ENCODE data around the gene RSL24D1. TPM values are rescaled to one million over a fixed set of nuclear protein-coding genes. Genes with fewer than 3 reads are reported as not detected.

Gene RSL24D1
- 111 and 112 TPM in 2 replicates for total RNA-seq (2021)
- long read RNA-seq, transcript RSL24D1-201 (6 exons, 2,015 nt): major isoform, 837 of 849 reads
- long read RNA-seq, partial matches to known transcripts: 0 of 849 reads
- long read RNA-seq, other reads (novel, unspliced or antisense): 12 of 849 reads

DNA sequence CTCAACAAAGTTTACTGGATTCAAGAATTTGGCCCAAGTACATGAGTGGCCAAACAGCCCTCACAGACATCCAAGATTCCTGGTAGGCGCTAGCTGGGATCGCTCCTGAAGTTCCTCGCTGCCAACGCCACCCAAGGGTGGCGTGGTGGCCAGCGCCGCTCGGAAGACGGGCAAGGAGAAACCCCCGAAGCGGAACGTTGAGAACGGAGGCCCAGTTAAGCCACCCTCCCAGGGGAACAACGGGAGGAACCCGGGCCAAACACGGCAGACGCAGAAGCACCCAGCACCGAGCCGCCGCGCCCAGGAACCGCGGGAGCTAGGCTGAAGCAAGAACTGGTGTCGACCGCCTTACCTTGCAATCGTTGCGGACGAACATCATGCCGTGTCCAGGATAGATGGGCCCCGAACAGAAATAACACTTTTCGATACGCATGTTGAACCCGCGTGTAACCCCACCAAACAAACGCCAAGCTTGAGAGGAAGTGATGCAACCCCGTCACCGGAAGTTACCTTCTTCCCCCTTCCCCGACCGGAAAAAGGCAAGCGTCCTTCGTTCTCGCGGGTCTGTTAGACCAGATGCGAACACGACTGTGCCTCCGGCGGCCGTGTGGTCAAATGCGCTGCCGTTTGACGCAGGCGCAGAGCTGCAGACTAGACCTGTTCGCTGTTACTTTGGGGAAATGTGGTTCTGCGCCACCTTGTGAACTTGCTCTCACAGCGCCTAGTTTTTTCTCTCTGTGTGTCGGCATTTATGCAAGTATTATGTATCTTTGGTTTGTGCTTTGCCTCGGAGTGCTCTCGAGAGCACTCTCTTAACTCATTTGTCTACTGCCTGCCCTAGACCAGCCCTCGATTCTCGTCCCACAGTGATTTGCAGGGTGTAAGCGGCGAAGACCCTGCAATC, at the start of gene RSL24D1:
RSL24D1 (minus strand) TSS at position 484 of the 904 bp plus-strand sequence; CDS start at position 433, 51 bp downstream.
- Histone ChIP-seq H2BK15ac (ENCODE audit: low read depth, low read length) (no peak within 1 kb of the TSS), H3K4me2 (ENCODE audit: insufficient read depth, insufficient read length, low read length) (peak within 1 kb of the TSS; percentile 86), H2AK5ac (ENCODE audit: insufficient read length, low read length) (no peak within 1 kb of the TSS), H2BK12ac (ENCODE audit: insufficient read length, low read depth, low read length) (no peak within 1 kb of the TSS), H4K20me1 (ENCODE audit: control insufficient read depth, insufficient read depth, insufficient read length) (no peaks in the 10 kb centered on the region), H3K23me2 (ENCODE audit: insufficient read length, low read depth, low read length, poor library complexity, severe bottlenecking) (peaks cover 3% of the 10 kb centered on the region), H2AFZ (ENCODE audit: low read length) (peak within 1 kb of the TSS; percentile 42), H2BK120ac (ENCODE audit: low read depth, low read length, poor library complexity, severe bottlenecking) (no peak within 1 kb of the TSS), H3K79me1 (ENCODE audit: insufficient read depth, low read depth, low read length, poor library complexity, severe bottlenecking) (peaks cover 6% of the 10 kb centered on the region), H3K4ac (ENCODE audit: low read depth, low read length) (peak within 1 kb of the TSS; percentile 11; the same call in 1 of the 2 replicates), H3K9ac (ENCODE audit: extremely low read depth, insufficient read length, low read length) (peak within 1 kb of the TSS; percentile 96), H3K27me3 (ENCODE audit: insufficient read depth, low read length) (no peaks in the 10 kb centered on the region), H4K8ac (replicated peaks; ENCODE audit: insufficient read length, low read depth, low read length) (no peak within 1 kb of the TSS), H3K18ac (ENCODE audit: insufficient read length, low read depth, low read length) (peak within 1 kb of the TSS; percentile 90), H2BK20ac (ENCODE audit: low read depth, low read length, poor library complexity, severe bottlenecking) (no peak within 1 kb of the TSS), H3K4me1 (ENCODE audit: insufficient read depth, low read length) (no peaks in the 10 kb centered on the region), H3K9me3 (ENCODE audit: control insufficient read depth, low read depth, low read length) (no peaks in the 10 kb centered on the region), H3K14ac (ENCODE audit: insufficient read depth, low read length) (peak within 1 kb of the TSS; percentile 96), H3K23ac (ENCODE audit: insufficient read length, low read depth, low read length) (no peak within 1 kb of the TSS), H2BK5ac (ENCODE audit: insufficient read length, low read length) (peak within 1 kb of the TSS; percentile 36), H3K27ac (ENCODE audit: insufficient read length, low read depth, low read length) (peak within 1 kb of the TSS; percentile 73), H3T11ph (ENCODE audit: low read length) (no peak within 1 kb of the TSS), H3K79me2 (ENCODE audit: insufficient read depth, low read length) (peaks cover 36% of the 10 kb centered on the region), H4K5ac (ENCODE audit: insufficient read length, low read depth, low read length) (peak within 1 kb of the TSS; percentile 29), H3K56ac (ENCODE audit: insufficient read length, low read depth, low read length) (no peak within 1 kb of the TSS), H4K91ac (ENCODE audit: insufficient read length, low read depth, low read length) (peak within 1 kb of the TSS; percentile 30)
- peaks cover 9 to 11% of the 10 kb centered on the region in 2 experiments; a peak in 4 of 5 replicates for H3K9me3 Mint-ChIP-seq
- H3K4me1 Mint-ChIP-seq: peaks cover 0 to 3% of the 10 kb centered on the region in 2 experiments; a peak in 2 of 4 replicates
- TF ChIP-seq, protein P1, sequence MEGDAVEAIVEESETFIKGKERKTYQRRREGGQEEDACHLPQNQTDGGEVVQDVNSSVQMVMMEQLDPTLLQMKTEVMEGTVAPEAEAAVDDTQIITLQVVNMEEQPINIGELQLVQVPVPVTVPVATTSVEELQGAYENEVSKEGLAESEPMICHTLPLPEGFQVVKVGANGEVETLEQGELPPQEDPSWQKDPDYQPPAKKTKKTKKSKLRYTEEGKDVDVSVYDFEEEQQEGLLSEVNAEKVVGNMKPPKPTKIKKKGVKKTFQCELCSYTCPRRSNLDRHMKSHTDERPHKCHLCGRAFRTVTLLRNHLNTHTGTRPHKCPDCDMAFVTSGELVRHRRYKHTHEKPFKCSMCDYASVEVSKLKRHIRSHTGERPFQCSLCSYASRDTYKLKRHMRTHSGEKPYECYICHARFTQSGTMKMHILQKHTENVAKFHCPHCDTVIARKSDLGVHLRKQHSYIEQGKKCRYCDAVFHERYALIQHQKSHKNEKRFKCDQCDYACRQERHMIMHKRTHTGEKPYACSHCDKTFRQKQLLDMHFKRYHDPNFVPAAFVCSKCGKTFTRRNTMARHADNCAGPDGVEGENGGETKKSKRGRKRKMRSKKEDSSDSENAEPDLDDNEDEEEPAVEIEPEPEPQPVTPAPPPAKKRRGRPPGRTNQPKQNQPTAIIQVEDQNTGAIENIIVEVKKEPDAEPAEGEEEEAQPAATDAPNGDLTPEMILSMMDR (conservative IDR thresholded peaks at IDR 0.05): peak; percentile 49; the same call in 2 of the 3 replicates
- no peak within 1 kb of the TSS for H3K27ac Mint-ChIP-seq
- peaks cover 4 to 28% (median 17%) of the 10 kb centered on the region in 3 experiments; a peak in 6 of 7 replicates for H3K36me3 Mint-ChIP-seq (ENCODE audit: insufficient read depth in 1 of 3, low read depth in 3 of 3)
- DNase-seq: peak; percentile 98
- no CpG with 5 or more reads among the region's 62 CpGs for WGBS (ENCODE audit: extremely low coverage, insufficient read length, low lambda C conversion rate)
- no peak within 1 kb of the TSS for H3K4me3 Mint-ChIP-seq
- H3K27me3 Mint-ChIP-seq (ENCODE audit: low read depth): no peaks in the 10 kb centered on the region

All from H9 (cell line).